ENCODE measurements around the gene CYTH3.

Gene CYTH3

GRCh38 chr7:6279937-6280336, 7.5 kb upstream of the CYTH3 start:
- no peak for DNase-seq

DNA sequence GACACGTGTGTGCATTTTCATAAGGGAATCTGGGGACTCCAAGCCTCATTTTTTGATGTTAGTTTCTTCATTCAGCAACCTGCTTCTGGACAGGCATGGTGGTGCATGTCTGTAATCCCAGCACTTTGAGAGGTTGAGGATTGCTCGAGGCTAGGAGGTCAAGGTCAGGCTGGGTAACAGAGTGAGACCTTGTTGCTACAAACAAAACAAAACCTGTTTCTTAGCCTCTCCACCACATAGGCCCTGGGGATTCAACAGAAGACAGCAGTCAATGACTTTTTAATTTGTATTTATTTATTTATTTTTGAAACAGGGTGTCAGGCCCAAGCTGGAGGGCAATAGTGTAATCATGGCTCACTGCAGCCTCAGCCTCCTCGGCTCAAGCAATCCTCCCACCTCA, 6.9 kb upstream of the CYTH3 start:
- DNase-seq: no peak

DNA sequence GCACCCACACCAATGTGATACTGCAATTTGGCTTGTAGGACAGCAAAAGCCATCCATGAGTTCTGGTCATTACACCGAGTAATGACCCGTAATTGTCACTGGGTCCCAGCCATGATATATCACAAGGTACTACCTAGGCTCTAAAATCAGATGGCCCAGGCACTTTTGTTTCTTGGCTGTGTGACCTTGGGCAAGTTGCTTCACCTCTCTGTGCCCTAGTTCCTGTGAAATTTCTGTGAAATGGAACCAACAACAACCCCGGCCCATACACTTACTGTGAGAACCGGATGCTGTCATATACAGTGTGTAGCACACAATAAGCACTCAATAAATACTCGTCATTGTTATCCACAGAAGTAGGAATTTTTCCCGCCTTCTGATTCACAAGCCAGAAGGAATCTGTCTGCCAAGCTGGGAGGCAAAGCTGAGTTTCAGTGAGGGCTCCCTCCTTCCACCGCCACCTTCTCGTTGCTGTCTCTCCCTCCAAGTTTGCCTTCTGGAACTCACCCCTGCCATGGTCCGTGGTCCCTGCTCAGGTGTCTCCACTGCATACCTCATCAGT, 6.4 kb upstream of the CYTH3 start:
- DNase-seq: no peak

- DNase-seq: no peak
These were observed 5.1 kb upstream of the CYTH3 start for GRCh38 chr7:6277476-6277875.

DNA sequence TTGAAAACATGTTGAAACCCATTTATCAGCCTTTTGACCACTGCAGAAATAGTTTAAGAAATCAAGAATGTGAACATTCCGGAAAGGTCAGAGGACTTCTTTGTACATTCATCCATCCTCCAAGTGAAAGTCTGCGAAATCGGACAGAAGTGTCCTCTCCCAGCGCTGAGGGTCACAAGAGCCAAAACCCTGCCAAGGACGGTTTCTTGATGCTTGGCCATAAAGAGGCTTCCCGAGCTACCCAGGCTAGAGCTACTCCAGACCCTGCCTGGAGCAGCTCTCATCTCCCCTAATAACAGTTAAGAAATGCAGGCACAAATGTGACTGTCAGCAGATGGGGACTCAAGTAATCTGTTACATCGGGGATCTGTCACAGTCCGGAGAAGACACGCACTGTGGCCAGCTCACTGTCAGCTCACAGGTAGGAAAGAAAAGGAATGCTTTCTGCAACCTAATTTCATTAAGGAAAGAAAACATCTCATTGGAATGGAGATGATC, 4.5 kb upstream of the CYTH3 start:
- no peak for DNase-seq

GRCh38 chr7:6274743-6275142, 2.3 kb upstream of the CYTH3 start:
- DNase-seq: no peak

- DNase-seq: no peak
These were observed 1.6 kb upstream of the CYTH3 start for GRCh38 chr7:6273917-6274630.

DNA sequence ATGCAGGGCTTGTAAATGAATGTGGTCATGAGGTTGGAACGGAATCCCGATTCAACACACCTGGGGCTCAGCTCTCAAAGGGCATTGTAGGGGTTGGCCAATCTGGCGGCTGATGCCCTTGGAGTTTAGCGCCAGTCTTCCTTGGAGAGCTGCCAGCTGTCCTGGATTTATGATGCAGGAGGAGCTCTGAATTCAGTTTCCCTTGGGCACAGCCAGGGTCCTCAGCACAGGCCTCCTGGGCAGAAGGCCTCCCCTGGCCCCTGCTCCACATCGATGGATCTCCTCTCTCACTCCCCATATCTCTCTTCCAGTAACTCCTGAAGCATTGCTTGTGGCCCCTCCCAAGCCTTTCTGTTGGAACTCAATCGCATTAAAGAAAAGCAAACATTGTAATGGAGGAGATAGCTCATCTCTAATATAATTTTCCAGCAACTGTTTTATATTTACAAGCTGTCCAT, 985 bp upstream of the CYTH3 start:
- no peak for DNase-seq

GRCh38 chr7:6271694-6272440, 557 bp downstream of the CYTH3 start:
- peak; percentile 34 for DNase-seq

DNA sequence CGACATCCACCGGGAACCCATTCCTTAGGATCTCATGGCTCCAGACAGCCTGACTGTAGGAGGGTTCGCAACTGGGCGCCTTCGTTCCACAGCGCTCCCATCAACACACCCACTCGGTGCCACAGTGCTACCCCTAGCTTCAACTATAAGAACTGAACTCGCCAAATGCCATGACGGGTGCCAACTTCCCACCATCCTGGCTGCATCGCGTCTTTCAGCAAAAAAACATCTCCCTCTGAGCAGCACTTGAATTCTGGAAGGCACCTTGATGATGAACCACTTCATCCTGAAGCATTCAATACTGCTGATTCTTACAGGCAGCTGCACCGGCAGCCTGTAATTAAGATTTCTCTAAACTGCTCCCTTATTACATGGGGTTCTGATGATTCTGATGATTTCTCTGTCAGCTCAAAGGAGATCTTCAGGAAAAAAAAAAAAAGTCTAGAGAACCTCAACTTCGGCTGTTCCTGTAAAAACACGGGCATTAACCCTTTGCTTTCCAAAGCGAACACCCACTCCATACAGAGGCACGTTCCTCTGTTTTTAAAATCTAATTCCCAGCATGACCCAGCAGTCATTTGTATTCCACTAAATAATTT, 1.3 kb downstream of the CYTH3 start:
- peak; percentile 34 for DNase-seq

DNA sequence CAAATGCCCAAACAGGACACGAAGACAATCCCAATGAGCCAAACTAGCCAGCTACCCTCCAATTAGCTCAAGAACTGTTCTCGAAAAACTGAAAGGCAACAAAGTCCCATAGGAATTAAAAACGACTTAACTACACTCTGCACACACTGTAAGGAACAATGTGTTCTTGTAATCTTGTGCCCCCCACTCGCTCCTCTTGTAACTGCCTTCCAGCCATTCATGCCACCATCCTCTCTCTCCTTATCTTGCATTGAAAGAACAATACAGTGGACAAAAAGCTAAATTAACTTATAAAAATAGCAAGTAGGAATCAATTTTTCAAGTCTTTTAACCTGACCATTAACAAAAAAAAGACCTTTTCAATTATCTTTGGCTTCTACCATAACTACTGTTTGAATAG, 2.9 kb downstream of the CYTH3 start:
- DNase-seq: no peak

- no peak for DNase-seq
These were observed 3.5 kb downstream of the CYTH3 start for GRCh38 chr7:6268907-6269306.

GRCh38 chr7:6268023-6268900, 4.2 kb downstream of the CYTH3 start:
- DNase-seq: no peak

GRCh38 chr7:6266699-6267098, 5.7 kb downstream of the CYTH3 start:
- DNase-seq: no peak

DNA sequence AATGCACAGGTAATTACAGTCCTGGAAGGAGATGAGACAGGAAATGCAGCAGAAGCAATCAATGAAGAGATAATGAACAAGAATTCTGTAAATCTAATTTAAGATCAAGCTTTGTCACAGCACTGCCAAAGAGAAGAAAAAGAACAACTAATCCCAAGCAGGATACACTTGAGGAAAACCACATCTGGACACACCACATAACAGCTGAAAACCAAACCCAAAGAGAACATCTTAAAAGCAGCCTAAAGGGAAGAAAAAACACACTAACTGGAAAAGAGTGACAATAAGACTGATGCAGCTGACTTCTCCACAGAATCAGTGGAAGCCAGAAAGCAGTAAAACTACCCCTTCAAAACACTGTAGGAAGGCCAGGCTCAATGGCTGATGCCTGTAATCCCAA, 10.2 kb downstream of the CYTH3 start:
- DNase-seq: no peak

GRCh38 chr7:6261699-6262098, 10.7 kb downstream of the CYTH3 start:
- no peak for DNase-seq

DNA sequence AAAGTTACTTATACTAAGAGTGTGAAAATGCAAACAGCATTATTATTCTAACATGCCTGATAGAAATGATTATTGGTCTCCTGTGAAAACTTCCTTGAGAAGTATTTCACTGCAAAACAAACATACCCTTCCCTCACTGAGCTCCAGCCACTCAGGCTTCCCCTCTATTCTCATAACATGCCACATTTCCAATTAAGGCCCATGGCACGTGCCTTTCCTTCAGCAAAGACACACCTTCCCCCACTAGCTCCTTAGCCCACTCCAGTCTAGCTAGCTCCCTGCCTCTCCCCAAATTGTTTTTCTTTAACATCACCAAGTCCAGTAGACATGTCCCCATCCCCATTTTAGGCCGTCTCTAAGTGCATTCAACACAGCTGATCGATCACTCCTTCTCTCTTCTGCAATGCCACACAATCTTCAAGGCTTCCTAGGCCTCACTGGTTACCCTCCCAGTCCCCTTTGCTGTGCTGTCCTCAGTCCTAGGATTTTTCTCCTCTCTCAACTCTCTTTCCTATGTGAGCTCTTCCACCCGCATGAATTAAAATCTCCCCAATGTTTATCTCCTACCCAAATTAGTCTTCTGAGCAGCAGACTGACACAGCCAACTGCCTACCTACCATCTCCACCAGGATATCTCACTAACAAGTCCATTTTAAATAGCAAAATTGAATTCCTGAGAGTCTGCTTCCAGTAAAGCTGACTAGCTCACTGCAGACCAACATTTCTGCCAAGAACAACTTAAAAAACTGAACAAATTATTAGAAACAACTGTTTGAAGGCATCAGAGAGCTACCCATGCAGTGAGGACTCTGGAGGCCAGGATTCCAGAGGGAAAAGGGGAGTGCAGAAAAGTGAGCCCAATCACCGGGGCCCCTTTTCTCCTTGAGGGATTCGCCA, 11.9 kb downstream of the CYTH3 start:
- no peak for DNase-seq

GRCh38 chr7:6259257-6259656, 13.2 kb downstream of the CYTH3 start:
- no peak for DNase-seq

DNA sequence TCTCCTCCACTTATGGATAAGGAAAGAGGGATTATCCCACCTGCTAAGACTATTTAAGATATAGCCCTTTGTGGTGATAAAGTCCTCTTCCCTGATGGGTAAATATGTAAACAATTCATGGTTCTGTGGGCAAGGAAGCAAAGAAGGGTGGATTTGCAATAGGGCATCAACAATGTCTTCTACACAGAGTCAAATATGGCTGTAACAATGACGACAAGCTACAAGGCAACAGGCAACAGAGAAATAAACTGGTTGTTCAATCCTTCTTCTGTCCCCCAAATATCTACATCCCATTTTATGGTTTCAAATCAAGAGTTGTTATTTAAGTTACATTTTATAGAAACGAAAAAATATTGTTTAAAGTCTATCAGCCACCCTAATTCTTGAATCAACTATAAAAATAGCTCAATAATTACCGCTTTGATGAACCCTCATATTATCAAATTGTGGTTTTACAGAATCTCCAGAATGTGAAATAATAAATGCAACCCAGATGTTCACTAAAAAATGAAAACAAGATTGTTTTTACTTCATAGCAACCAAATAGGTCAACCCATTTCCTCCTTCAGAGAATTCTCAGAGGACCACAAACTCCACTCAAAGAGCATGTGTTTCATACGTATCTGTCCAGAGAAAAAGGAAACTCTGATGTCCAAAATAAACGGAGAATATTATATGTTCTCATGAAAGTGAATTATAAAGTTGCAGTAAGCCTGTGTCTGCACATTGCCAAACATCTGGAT, 13.8 kb downstream of the CYTH3 start:
- DNase-seq: no peak

DNA sequence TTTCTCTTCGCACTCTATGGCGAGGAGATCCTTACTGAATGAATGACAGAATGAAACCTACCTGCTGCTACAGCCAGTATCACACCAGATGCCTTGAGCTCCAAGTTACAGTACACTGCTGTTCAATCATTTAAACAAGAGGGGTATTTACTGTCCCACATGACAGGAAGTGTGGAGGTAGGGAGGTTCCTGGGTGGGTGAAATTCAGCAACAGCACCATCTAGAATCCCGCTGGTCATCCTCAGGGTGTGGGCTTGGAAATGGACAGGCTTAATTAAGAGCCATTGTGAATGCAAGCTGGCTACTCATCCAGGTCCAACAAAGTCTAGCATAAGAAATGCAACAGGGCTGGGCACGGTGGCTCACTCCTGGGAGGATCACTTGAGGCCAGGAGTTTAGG, 14.7 kb downstream of the CYTH3 start:
- DNase-seq: no peak

Measured in activated CD4-positive, CD25-positive, alpha-beta regulatory T cell treated with anti-CD3 and anti-CD28 coated beads, Interleukin-2, amount 50 U/mL, for 72 hours (primary cell).